Measurements from ENCODE around the gene SERPINE3.

SERPINE3 gene

GRCh38 chr13:51317262-51317661, 22.2 kb upstream of the SERPINE3 start:
- no peaks in the 10 kb centered on the region for H3K36me3 ChIP-seq (ENCODE audit: low read length)
- no peak for TF ChIP-seq CTCF (IDR thresholded peaks at IDR 0.05; ENCODE audit: insufficient read depth, low read length, poor library complexity, severe bottlenecking)
- TF ChIP-seq EZH2phosphoT487 (conservative IDR thresholded peaks at IDR 0.05; ENCODE audit: low read length) = no peak
- no peak overlapping the region for H3K4me2 ChIP-seq (ENCODE audit: low read depth, low read length, poor library complexity, severe bottlenecking)
- H3K9ac ChIP-seq (ENCODE audit: low read length) = no peak overlapping the region
- no peaks in the 10 kb centered on the region for H3K9me3 ChIP-seq (ENCODE audit: insufficient read depth, low read length)
- no peaks in the 10 kb centered on the region for H3K27me3 ChIP-seq (ENCODE audit: low read length)
- no peak overlapping the region for H3K27ac ChIP-seq (ENCODE audit: low read depth, low read length)
- no peaks in the 10 kb centered on the region for H4K20me1 ChIP-seq (ENCODE audit: low read depth, low read length)
- no peaks in the 10 kb centered on the region for H3K79me2 ChIP-seq (ENCODE audit: insufficient read depth, low read length)
- no peaks in the 10 kb centered on the region for H3F3A ChIP-seq (ENCODE audit: insufficient read depth)
- H3K9me2 ChIP-seq (replicated peaks; ENCODE audit: insufficient read depth, low read length) = no peaks in the 10 kb centered on the region
- H3K4me3 ChIP-seq (ENCODE audit: insufficient read depth, low read length, poor library complexity, severe bottlenecking) = no peak overlapping the region
- H2AFZ ChIP-seq (ENCODE audit: low read depth, low read length, severe bottlenecking) = no peak overlapping the region

- H3K36me3 ChIP-seq (ENCODE audit: low read length) = no peaks in the 10 kb centered on the region
- H3K4me3 ChIP-seq (ENCODE audit: insufficient read depth, low read length, poor library complexity, severe bottlenecking) = no peak overlapping the region
- H3K9me2 ChIP-seq (replicated peaks; ENCODE audit: insufficient read depth, low read length) = no peaks in the 10 kb centered on the region
- H4K20me1 ChIP-seq (ENCODE audit: low read depth, low read length) = no peaks in the 10 kb centered on the region
- H3K27me3 ChIP-seq (ENCODE audit: low read length) = no peaks in the 10 kb centered on the region
- H3K9me3 ChIP-seq (ENCODE audit: insufficient read depth, low read length) = no peaks in the 10 kb centered on the region
- H3F3A ChIP-seq (ENCODE audit: insufficient read depth) = no peaks in the 10 kb centered on the region
- no peaks in the 10 kb centered on the region for H3K79me2 ChIP-seq (ENCODE audit: insufficient read depth, low read length)
- no peak overlapping the region for H3K9ac ChIP-seq (ENCODE audit: low read length)
- no peak for TF ChIP-seq EZH2phosphoT487 (conservative IDR thresholded peaks at IDR 0.05; ENCODE audit: low read length)
- no peak for TF ChIP-seq CTCF (IDR thresholded peaks at IDR 0.05; ENCODE audit: insufficient read depth, low read length, poor library complexity, severe bottlenecking)
- H2AFZ ChIP-seq (ENCODE audit: low read depth, low read length, severe bottlenecking) = no peak overlapping the region
- no peak overlapping the region for H3K4me2 ChIP-seq (ENCODE audit: low read depth, low read length, poor library complexity, severe bottlenecking)
- no peak overlapping the region for H3K27ac ChIP-seq (ENCODE audit: low read depth, low read length)
Observed at GRCh38 chr13:51318015-51318414, 21.5 kb upstream of the SERPINE3 start.

GRCh38 chr13:51318876-51319275, 20.6 kb upstream of the SERPINE3 start:
- Histone ChIP-seq H3K79me2 (ENCODE audit: insufficient read depth, low read length) (no peaks in the 10 kb centered on the region), H3K4me3 (ENCODE audit: insufficient read depth, low read length, poor library complexity, severe bottlenecking) (no peak overlapping the region), H3K27ac (ENCODE audit: low read depth, low read length) (no peak overlapping the region), H3F3A (ENCODE audit: insufficient read depth) (no peaks in the 10 kb centered on the region), H3K36me3 (ENCODE audit: low read length) (no peaks in the 10 kb centered on the region), H3K9me2 (replicated peaks; ENCODE audit: insufficient read depth, low read length) (no peaks in the 10 kb centered on the region), H3K27me3 (ENCODE audit: low read length) (no peaks in the 10 kb centered on the region), H3K4me2 (ENCODE audit: low read depth, low read length, poor library complexity, severe bottlenecking) (no peak overlapping the region), H2AFZ (ENCODE audit: low read depth, low read length, severe bottlenecking) (no peak overlapping the region), H3K9me3 (ENCODE audit: insufficient read depth, low read length) (no peaks in the 10 kb centered on the region), H3K9ac (ENCODE audit: low read length) (no peak overlapping the region), H4K20me1 (ENCODE audit: low read depth, low read length) (no peaks in the 10 kb centered on the region)
- TF ChIP-seq CTCF (IDR thresholded peaks at IDR 0.05; ENCODE audit: insufficient read depth, low read length, poor library complexity, severe bottlenecking) = no peak
- TF ChIP-seq EZH2phosphoT487 (conservative IDR thresholded peaks at IDR 0.05; ENCODE audit: low read length) = no peak

All from SU-DHL-6 (cell line).